AG04449 (cell line): ENCODE results near the gene ZCWPW1.

Experiments used
- CTCF ChIA-PET: fragments of 350-600 bp; formaldehyde crosslinking; extraction: SDS; loops from one replicate; lab custom pipeline; 2021; ENCODE audit warnings: antibody characterized with exemption; lab: Yijun Ruan, JAX
- POLR2A ChIA-PET: fragments of 400-600, 350-600 bp; formaldehyde crosslinking; extraction: SDS; loops from one replicate; lab custom pipeline; 2020; ENCODE audit warnings: antibody characterized with exemption, inconsistent platforms; lab: Yijun Ruan, JAX
- DNase-seq: peaks from one replicate; pipeline ENCODE4 v3.0.0-alpha.2; 2010; ENCODE audit warnings: low read depth, low spot score
- H3K4me3 ChIP-seq: 2 replicates; pipeline ENCODE4 v1.5.1; 2011; ENCODE audit warnings: low read depth, mild to moderate bottlenecking, control low read depth, low read length
- CTCF ChIP-seq: IDR thresholded peaks from one replicate; pipeline ENCODE4 v1.5.1; 2011; ENCODE audit warnings: mild to moderate bottlenecking, moderate library complexity, low read length, control low read depth, inconsistent platforms; ENCODE audit not compliant: insufficient read depth; ENCODE audit errors: missing control alignments

The ZCWPW1 gene

DNA sequence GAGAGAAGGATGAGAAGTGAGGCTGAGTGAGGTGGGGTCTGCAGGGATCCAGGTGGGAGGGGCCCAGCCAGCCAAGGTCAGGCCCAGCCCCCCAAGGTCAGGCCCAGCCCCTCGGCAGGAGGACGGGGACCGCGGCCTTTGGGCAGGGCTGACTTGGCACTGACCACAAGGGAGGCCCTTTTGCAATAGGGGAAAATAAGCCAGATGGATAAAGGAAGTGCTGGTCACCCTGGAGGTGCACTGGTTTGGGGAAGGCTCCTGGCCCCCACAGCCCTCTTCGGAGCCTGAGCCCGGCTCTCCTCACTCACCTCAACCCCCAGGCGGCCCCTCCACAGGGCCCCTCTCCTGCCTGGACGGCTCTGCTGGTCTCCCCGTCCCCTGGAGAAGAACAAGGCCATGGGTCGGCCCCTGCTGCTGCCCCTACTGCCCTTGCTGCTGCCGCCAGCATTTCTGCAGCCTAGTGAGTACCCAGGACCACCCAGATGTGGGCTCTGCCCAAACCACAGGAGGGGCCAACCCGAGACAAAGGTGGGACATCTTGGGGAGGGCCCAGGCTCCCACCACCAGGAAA is 55.2 kb downstream of the ZCWPW1 start, which contains the start of gene PILRA:
TSS of gene PILRA (plus strand) at position 227 of the 571 bp plus-strand sequence. CDS start at position 397, 170 bp downstream.
- CTCF ChIA-PET: no interaction called here
- POLR2A ChIA-PET: no interaction called here
- no peak within 1 kb of the TSS for H3K4me3 ChIP-seq
- TF ChIP-seq CTCF: no peak
- no peak for DNase-seq

GRCh38 chr7:100372694-100373093 is 55.8 kb downstream of the ZCWPW1 start:
- CTCF ChIA-PET: no interaction called here
- no peak for TF ChIP-seq CTCF
- POLR2A ChIA-PET: no interaction called here
- no peak for DNase-seq
- no peak overlapping the region for H3K4me3 ChIP-seq

DNA sequence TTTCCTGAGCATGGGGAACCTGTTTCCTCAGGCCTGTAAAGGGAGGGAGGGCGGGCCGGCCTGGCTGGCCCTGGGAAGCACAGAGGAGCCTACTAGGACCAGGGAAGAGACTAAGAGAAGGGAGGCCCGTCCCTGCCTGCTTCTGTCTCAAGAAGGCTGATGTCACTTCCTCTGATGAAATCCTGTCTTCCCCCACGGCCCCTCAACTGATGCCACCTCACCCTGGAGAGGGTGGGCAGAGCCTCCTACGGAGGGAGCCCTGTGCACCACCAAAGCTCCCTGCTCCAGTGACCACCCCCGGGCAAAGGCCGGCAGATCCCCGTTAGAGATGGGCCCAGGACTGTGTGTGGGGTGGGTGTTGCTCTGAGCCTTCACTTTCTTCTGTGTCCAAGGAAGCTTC is 56.2 kb downstream of the ZCWPW1 start:
- DNase-seq: peak; percentile 14
- CTCF ChIA-PET: no interaction called here
- no peak overlapping the region for H3K4me3 ChIP-seq
- no peak for TF ChIP-seq CTCF
- POLR2A ChIA-PET: no interaction called here

DNA sequence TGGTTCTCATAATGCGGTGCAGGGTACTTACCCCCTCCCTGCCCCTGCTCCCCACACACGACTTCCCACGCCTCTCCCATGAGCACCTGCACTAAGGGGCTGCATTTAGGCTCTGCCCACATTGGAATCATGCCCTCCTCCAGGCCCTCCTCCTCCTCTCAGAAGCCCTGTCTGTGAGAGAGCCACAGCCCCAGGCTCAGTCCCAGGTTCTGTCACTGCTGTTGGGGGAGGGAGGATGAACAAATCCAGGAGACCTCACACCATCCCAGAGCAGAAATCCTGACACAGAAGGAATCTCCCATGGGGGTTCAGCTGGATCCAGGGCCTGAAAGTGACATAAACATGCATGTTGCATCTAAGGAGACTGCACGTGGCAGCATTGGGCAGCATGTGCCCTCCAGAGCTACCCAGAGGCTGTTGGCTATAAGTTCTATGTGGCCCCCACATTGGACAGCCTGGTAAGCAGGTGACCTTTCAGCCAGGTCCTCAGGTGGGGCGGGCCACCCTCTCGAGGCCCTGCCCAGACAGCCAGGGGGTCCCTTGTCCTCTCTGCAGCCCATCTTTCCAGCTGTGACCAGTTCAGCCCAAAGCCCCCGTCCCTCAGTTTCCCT is 56.8 kb downstream of the ZCWPW1 start:
- POLR2A ChIA-PET: no interaction called here
- CTCF ChIA-PET: no interaction called here

GRCh38 chr7:100370746-100371145 is 57.8 kb downstream of the ZCWPW1 start:
- ChIA-PET CTCF (no interaction called here), POLR2A (interaction anchor here (0.7 kb wide), 1 partner anchor 20 kb away, joined by 4 read pairs; no protein-coding TSS in a partner anchor)
- no peak overlapping the region for H3K4me3 ChIP-seq
- TF ChIP-seq CTCF: no peak
- DNase-seq: no peak

More for the DNA sequence above, 56.8 kb downstream of the ZCWPW1 start:
- TF ChIP-seq CTCF: no peak
- DNase-seq: no peak
- H3K4me3 ChIP-seq: no peak overlapping the region

DNA sequence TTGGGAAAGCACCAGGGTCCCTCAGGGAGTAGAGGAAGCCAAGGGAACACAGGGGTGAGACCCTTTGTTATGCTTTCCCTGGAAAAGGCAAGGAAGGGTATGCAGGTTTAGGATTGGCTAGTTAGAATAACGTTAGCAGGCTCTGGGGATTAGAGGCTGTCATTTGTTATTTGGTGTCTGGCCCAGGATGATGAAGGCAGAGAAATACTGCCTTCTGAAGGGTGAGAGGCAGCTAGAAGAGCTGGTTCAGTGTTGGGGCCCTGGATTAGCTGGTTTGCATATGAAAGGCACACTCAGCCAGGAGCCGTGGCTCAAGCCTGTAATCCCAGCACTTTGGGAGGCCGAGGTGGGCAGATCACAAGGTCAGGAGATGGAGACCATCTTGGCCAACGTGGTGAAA is 58.2 kb downstream of the ZCWPW1 start:
- no peak for DNase-seq
- CTCF ChIA-PET: no interaction called here
- TF ChIP-seq CTCF: no peak
- no peak overlapping the region for H3K4me3 ChIP-seq
- POLR2A ChIA-PET: interaction anchor here (0.7 kb wide), 1 partner anchor 21 kb away, joined by 4 read pairs; no protein-coding TSS in a partner anchor
